Measurements from ENCODE around the gene OSBPL2.

DNA sequence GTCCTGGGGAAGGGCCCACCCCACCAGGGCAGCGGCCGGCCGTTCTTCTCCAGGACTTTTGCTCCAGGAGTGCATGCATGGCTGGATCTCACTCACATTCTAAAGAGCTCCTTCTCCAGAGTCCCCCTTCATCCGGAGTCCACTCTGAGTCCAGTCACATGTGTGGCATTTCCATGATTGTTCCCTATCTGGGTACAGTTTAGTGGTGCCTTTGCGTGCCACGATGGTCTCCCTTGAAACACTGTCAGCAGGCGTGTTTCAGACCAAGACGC is 20.9 kb downstream of the OSBPL2 start:
- TF ChIP-seq, protein P1, sequence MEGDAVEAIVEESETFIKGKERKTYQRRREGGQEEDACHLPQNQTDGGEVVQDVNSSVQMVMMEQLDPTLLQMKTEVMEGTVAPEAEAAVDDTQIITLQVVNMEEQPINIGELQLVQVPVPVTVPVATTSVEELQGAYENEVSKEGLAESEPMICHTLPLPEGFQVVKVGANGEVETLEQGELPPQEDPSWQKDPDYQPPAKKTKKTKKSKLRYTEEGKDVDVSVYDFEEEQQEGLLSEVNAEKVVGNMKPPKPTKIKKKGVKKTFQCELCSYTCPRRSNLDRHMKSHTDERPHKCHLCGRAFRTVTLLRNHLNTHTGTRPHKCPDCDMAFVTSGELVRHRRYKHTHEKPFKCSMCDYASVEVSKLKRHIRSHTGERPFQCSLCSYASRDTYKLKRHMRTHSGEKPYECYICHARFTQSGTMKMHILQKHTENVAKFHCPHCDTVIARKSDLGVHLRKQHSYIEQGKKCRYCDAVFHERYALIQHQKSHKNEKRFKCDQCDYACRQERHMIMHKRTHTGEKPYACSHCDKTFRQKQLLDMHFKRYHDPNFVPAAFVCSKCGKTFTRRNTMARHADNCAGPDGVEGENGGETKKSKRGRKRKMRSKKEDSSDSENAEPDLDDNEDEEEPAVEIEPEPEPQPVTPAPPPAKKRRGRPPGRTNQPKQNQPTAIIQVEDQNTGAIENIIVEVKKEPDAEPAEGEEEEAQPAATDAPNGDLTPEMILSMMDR (conservative IDR thresholded peaks at IDR 0.05; ENCODE audit: low read depth, low read length), result no peak
- no peak for TF ChIP-seq EZH2 (IDR thresholded peaks at IDR 0.05; ENCODE audit: borderline replicate concordance, low read depth, low read length, poor library complexity, severe bottlenecking)
